NB4 (cell line): ENCODE measurements around the gene CASZ1.

Experiments
- DNase-seq: peaks from one replicate; pipeline ENCODE4 v3.0.0; 2010; ENCODE audit warnings: low read depth
- H3K4me3 ChIP-seq: one replicate; pipeline ENCODE4 v1.5.1; 2011; ENCODE audit warnings: mild to moderate bottlenecking, low read depth, low read length, moderate library complexity
- MYC ChIP-seq: IDR thresholded peaks from 2 replicates; pipeline ENCODE4 v1.6.1; 2011; ENCODE audit warnings: low read depth, low read length
- POLR2A ChIP-seq: IDR thresholded peaks from 2 replicates; pipeline ENCODE4 v1.6.1; 2011; ENCODE audit warnings: mild to moderate bottlenecking; ENCODE audit not compliant: insufficient read length; ENCODE audit errors: extremely low read depth
- TF ChIP-seq, protein P1 (sequence below): IDR thresholded peaks from 2 replicates; pipeline ENCODE4 v1.6.1; 2011; ENCODE audit warnings: low read depth, low read length
- TF ChIP-seq, protein P2 (sequence below): IDR thresholded peaks from one replicate; pipeline ENCODE4 v1.5.1; 2012; ENCODE audit warnings: low read depth, low read length

The CASZ1 gene

DNA sequence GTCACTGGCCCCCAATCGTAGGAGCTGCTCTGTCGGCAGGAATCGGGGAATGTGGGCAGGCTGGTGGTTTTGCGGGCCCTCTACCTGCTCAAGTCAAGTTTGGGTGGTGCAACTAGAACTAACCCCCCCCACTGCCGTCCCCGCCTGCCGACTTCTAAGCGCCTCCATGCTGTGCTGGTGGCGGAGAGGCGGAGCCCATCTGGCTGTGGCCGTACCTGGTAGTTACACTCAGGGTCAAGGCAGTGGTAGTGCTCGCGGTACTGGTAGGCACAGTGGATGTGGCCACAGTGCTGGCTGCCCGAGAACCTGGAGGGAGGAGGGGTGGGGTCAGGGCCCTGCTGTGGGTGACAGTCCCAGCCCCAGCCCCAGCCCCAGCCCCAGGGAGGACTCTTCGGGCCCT lies 140.0 kb downstream of the CASZ1 start:
- H3K4me3 ChIP-seq, result no peak overlapping the region
- DNase-seq, result no peak
- no peak for TF ChIP-seq POLR2A
- TF ChIP-seq, protein P1, sequence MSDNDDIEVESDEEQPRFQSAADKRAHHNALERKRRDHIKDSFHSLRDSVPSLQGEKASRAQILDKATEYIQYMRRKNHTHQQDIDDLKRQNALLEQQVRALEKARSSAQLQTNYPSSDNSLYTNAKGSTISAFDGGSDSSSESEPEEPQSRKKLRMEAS, result no peak
- TF ChIP-seq, protein P2, sequence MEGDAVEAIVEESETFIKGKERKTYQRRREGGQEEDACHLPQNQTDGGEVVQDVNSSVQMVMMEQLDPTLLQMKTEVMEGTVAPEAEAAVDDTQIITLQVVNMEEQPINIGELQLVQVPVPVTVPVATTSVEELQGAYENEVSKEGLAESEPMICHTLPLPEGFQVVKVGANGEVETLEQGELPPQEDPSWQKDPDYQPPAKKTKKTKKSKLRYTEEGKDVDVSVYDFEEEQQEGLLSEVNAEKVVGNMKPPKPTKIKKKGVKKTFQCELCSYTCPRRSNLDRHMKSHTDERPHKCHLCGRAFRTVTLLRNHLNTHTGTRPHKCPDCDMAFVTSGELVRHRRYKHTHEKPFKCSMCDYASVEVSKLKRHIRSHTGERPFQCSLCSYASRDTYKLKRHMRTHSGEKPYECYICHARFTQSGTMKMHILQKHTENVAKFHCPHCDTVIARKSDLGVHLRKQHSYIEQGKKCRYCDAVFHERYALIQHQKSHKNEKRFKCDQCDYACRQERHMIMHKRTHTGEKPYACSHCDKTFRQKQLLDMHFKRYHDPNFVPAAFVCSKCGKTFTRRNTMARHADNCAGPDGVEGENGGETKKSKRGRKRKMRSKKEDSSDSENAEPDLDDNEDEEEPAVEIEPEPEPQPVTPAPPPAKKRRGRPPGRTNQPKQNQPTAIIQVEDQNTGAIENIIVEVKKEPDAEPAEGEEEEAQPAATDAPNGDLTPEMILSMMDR, result no peak

DNA sequence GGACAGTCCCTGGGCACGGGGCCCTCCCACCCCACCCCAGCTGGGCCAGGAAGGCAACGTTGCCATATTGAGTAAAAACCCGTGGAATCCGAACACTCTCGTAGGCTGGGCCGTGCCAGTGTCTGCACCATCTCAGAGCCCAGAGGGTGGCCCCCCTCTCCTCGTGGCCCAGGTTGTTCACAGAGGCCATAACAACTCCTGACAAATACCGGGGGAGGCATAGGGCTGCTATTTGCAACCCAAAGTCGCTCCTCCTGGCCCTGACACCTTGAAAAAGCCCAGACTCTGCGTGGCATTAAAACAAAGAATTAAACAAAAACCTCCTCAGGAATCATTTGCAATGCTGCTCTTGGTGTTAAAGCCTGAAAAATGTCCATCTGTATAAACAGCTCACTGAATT lies 141.4 kb downstream of the CASZ1 start:
- TF ChIP-seq, protein P2, result no peak
- TF ChIP-seq MYC, result no peak
- TF ChIP-seq POLR2A, result no peak
- TF ChIP-seq, protein P1, result no peak
- H3K4me3 ChIP-seq, result no peak overlapping the region
- DNase-seq, result no peak

DNA sequence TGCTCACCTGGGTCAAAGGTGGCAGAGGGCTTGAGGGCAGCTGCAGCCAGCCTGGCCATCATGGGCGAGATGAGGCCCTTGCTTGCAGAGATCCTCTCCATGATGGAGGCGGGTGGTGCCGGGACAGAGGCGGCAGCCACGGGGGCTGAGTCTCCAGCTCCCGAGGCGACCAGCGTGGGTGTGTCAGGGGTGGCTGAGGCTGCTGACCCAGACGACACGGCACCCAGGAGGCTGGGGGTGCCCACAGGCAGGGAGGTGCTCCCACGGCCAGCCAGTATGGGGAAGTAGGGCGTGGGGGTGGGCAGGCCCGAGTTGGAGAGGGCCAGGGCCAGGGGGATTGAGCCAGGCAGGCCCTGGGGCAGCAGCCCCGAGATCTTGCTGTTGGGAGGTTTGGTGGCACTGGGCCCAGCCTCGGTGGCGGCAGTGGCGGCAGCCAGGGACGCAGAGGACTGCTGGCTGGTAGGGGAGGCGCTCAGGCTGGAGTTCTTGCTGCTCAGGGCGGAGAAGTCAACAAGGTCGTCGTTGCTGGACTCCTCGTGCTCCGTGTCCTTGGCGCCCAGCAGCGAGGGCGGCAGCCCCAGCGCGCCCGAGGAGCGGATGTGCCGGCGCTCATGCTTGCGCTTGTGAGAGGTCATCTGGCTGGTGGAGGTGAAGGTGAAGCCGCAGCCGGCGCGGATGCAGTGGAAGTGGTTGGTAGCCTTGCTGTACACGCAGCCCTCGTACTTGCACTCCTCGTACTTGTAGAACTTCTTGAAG lies 142.9 kb downstream of the CASZ1 start:
- no peak for DNase-seq
- TF ChIP-seq POLR2A (no peak), MYC (no peak)
- TF ChIP-seq, protein P1, result no peak
- TF ChIP-seq, protein P2, result no peak
- H3K4me3 ChIP-seq, result no peak overlapping the region

DNA sequence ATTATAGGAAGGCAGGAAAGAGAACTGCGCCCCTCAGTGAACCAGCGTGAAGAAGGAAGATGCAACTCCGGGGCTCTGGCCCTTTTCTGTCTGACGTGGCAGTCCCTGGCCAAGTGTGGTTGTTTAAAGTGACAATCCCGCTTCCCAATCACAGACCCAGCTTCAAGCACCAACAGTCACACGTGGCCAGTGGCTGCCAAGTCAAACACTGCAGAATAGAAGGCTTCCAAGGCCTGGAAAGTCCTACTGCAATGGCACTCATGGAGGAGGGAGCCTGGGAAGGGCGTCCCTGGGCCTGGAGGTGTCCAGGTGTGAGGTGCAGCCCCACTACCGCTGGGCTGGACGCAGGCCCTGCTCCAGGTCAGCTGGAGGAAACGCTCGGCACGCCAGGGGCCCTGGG lies 143.8 kb downstream of the CASZ1 start:
- no peak for DNase-seq
- no peak overlapping the region for H3K4me3 ChIP-seq
- TF ChIP-seq, protein P2, result no peak
- TF ChIP-seq, protein P1, result no peak
- no peak for TF ChIP-seq POLR2A
- no peak for TF ChIP-seq MYC

DNA sequence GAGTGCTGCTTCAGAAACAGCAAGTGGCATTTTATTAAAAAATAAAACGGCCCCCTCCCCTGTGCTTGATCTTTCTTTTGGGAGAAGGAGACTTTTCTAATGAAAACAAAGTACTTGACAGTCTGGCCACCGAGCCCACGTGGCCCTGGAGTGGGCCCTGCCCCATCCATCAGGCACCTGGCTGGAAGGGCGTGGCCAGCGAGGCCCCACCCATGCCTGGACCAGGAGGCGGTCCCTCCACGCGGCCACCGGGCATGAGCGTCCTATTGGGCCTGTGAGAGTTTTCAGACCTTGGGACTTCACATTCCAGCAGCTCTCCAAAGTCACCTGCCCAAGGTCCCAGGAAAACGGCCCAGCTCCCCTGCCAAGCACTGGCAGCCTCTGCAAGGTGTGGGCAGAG lies 144.7 kb downstream of the CASZ1 start:
- no peak for TF ChIP-seq POLR2A
- TF ChIP-seq, protein P1, result no peak
- TF ChIP-seq, protein P2, result no peak
- no peak for TF ChIP-seq MYC
- H3K4me3 ChIP-seq, result no peak overlapping the region
- DNase-seq, result no peak
